GM23248 (cell line): Measurements from ENCODE around the gene ARMC10. TPM values are rescaled to one million over a fixed set of nuclear protein-coding genes. Genes with fewer than 3 reads are reported as not detected.

Experiments
- DNase-seq: peaks from one replicate; pipeline ENCODE4 v3.0.0-alpha.2; 2015
- H2AFZ ChIP-seq: fragments of 200-600 bp; sonication (generic); 2 replicates; pipeline ENCODE4 v1.6.1; 2016; ENCODE audit warnings: antibody characterized with exemption
- H3F3A ChIP-seq: fragments of 200-600 bp; sonication (generic); 2 replicates; pipeline ENCODE4 v1.6.1; 2016; ENCODE audit warnings: mild to moderate bottlenecking, antibody characterized with exemption, mixed run types; ENCODE audit not compliant: insufficient read depth
- H3K27ac ChIP-seq: fragments of 200-600 bp; sonication (generic); 2 replicates; pipeline ENCODE4 v1.5.1; 2016; ENCODE audit warnings: mild to moderate bottlenecking
- H3K27me3 ChIP-seq: fragments of 200-600 bp; sonication (generic); replicated peaks from 2 replicates; pipeline ENCODE4 v1.6.1; 2016; ENCODE audit warnings: mild to moderate bottlenecking; ENCODE audit not compliant: insufficient read depth
- H3K36me3 ChIP-seq: fragments of 200-600 bp; sonication (generic); 2 replicates; pipeline ENCODE4 v1.6.1; 2016; ENCODE audit warnings: low read depth, mild to moderate bottlenecking
- H3K4me1 ChIP-seq: fragments of 200-600 bp; sonication (generic); 2 replicates; pipeline ENCODE4 v1.6.1; 2016; ENCODE audit warnings: mild to moderate bottlenecking; ENCODE audit not compliant: insufficient read depth
- H3K4me2 ChIP-seq: fragments of 200-600 bp; sonication (generic); one replicate; pipeline ENCODE4 v1.6.1; 2016; ENCODE audit warnings: mild to moderate bottlenecking; ENCODE audit not compliant: unreplicated experiment
- H3K4me3 ChIP-seq: fragments of 200-600 bp; sonication (generic); 2 replicates; pipeline ENCODE4 v1.5.1; 2016; ENCODE audit warnings: mild to moderate bottlenecking
- H3K79me2 ChIP-seq: fragments of 200-600 bp; sonication (generic); 2 replicates; pipeline ENCODE4 v1.6.1; 2016; ENCODE audit warnings: mild to moderate bottlenecking; ENCODE audit not compliant: insufficient read depth
- H3K9ac ChIP-seq: fragments of 200-600 bp; sonication (generic); 2 replicates; pipeline ENCODE4 v1.6.1; 2016; ENCODE audit warnings: mild to moderate bottlenecking
- H3K9me2 ChIP-seq: fragments of 200-600 bp; sonication (generic); 2 replicates; pipeline ENCODE4 v1.6.1; 2016; ENCODE audit warnings: mixed run types, mild to moderate bottlenecking, moderate library complexity; ENCODE audit not compliant: insufficient read depth
- H3K9me3 ChIP-seq: fragments of 200-600 bp; sonication (generic); one replicate; pipeline ENCODE4 v1.6.1; 2017; ENCODE audit warnings: low read depth
- H4K20me1 ChIP-seq: fragments of 200-600 bp; sonication (generic); 2 replicates; pipeline ENCODE4 v1.6.0; 2016; ENCODE audit not compliant: insufficient read depth
- EZH2 ChIP-seq: fragments of 200-600 bp; sonication (generic); IDR thresholded peaks from 2 replicates; pipeline ENCODE4 v1.6.1; 2018; ENCODE audit warnings: antibody characterized with exemption, mild to moderate bottlenecking; ENCODE audit not compliant: insufficient read depth, poor library complexity, severe bottlenecking
- EZH2phosphoT487 ChIP-seq: fragments of 200-600 bp; sonication (generic); IDR thresholded peaks from 2 replicates; pipeline ENCODE4 v1.6.1; 2018; ENCODE audit warnings: antibody characterized with exemption, moderate library complexity, mild to moderate bottlenecking, low read depth; ENCODE audit not compliant: insufficient read depth
- WGBS, 2 experiments: methylation state at CpG; one replicate each; pipeline ENCODE4 v1.1.6; 2015 to 2017; ENCODE audit warnings: low lambda C conversion rate in 2 of 2, low coverage in 1 of 2; ENCODE audit errors: missing lambda C conversion rate in 2 of 2; 5-methylcytosine and 5-hydroxymethylcytosine counted together
- in situ Hi-C: fragments of 300-500 bp; cut with MboI; formaldehyde crosslinking; loops from 2 replicates; pipeline ENCODE4 v1.15.0; 2020
- polyA plus RNA-seq: library from polyadenylated mRNA; unstranded; fragments of >200 nt; fragmentation: Nextera tagmentation; extraction: Ambion mirVana; gene quantifications from 2 replicates; pipeline ENCODE4 v1.2.1, GENCODE V29; 2016
- total RNA-seq: library from RNA; depleted of rRNA; stranded (reverse); fragments of >200 nt; shearing (Covaris generic); gene quantifications from 2 replicates; pipeline ENCODE4 v1.2.3, GENCODE V29; 2014

ARMC10 gene
- total and polyA plus RNA-seq, 2 experiments from 2014 or later: 39.2 to 41.9 TPM

DNA sequence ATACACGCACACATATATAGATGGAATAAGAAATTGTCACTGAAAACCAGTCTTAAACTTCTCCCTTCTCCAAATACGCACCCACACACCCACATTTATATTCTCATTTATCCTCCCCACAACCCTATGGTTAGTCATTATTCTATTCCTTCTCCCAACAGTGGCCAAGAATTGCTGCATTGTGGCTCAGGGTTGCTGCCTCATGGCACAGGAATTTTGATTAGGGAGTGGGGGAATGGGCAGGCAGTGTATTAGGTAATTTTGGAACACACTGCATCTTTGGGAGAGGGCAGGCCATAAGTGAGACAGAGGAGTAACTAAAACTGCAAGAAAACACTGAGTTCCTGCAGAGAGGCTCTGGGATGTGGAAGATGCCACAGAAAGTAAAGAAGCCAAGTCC lies 38.2 kb downstream of the ARMC10 start:
- Histone ChIP-seq H3K27ac (peak overlapping the region; percentile 28), H3K79me2 (no peaks in the 10 kb centered on the region), H3K4me3 (no peak overlapping the region), H3K9me3 (no peaks in the 10 kb centered on the region), H3K27me3 (no peaks in the 10 kb centered on the region), H3K4me2 (peak overlapping the region; percentile 54), H2AFZ (no peak overlapping the region), H3K9me2 (no peaks in the 10 kb centered on the region), H3F3A (peaks cover 14% of the 10 kb centered on the region), H3K36me3 (no peaks in the 10 kb centered on the region), H4K20me1 (no peaks in the 10 kb centered on the region), H3K4me1 (peaks cover 15% of the 10 kb centered on the region), H3K9ac (no peak overlapping the region)
- 53 to 54% methylated on average over 2 of the region's 2 CpGs for WGBS, 2 experiments
- TF ChIP-seq EZH2: no peak
- no peak for TF ChIP-seq EZH2phosphoT487
- in situ Hi-C loops: no loop called here
- peak; percentile 94 for DNase-seq

DNA sequence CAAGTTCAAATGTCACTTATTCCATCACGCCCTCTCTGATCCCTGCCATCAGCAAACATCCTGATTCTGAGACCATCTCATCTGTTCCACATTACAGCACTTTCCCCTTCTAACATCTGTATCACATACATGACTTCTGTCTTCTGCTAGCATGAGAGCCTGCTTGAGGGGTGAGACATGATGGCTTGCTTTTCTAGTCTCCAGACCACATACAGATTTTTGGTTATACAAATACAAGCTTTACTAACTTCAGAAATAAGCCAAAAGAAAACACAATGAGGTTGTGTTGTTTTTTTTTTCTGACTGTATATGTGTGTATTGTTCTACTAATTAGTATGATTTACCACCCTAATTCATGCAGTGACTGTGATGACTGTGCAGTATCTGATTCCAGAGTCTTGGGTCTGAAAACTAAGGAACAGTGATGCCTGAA lies 39.7 kb downstream of the ARMC10 start:
- TF ChIP-seq EZH2 (no peak), EZH2phosphoT487 (no peak)
- Histone ChIP-seq H4K20me1 (no peaks in the 10 kb centered on the region), H3K9ac (no peak overlapping the region), H3K4me3 (no peak overlapping the region), H3K4me2 (no peak overlapping the region), H3K4me1 (peaks cover 15% of the 10 kb centered on the region), H3K27me3 (no peaks in the 10 kb centered on the region), H3F3A (peaks cover 14% of the 10 kb centered on the region), H2AFZ (no peak overlapping the region), H3K9me3 (no peaks in the 10 kb centered on the region), H3K27ac (no peak overlapping the region), H3K9me2 (no peaks in the 10 kb centered on the region), H3K79me2 (no peaks in the 10 kb centered on the region), H3K36me3 (no peaks in the 10 kb centered on the region)
- WGBS, 2 experiments: 69 to 94% methylated on average over 1 of the region's 1 CpG
- DNase-seq: no peak
- in situ Hi-C loops: no loop called here

DNA sequence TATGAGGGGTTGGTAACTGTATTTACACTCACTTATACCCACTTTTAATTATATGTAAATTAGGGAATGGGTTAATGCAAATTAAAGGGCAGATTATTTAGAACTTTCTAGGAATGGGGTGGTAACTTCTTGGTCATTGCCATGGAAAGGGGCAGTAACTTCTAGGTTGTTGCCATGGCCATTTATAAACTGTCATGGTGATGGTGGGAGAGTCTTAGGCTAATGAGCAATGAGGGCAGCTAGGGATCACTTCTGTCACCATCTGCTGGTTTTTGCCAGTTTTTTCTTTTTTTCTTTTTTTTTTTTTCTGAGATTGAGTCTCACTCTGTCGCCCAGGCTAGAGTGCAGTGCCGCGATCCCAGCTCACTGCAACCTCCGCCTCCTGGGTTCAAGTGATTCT lies 40.8 kb downstream of the ARMC10 start:
- no peak for DNase-seq
- Histone ChIP-seq H4K20me1 (no peaks in the 10 kb centered on the region), H3F3A (peaks cover 14% of the 10 kb centered on the region), H3K9ac (no peak overlapping the region), H3K4me1 (peaks cover 15% of the 10 kb centered on the region), H3K36me3 (no peaks in the 10 kb centered on the region), H2AFZ (no peak overlapping the region), H3K4me3 (no peak overlapping the region), H3K79me2 (no peaks in the 10 kb centered on the region), H3K9me3 (no peaks in the 10 kb centered on the region), H3K4me2 (no peak overlapping the region), H3K9me2 (no peaks in the 10 kb centered on the region), H3K27ac (no peak overlapping the region), H3K27me3 (no peaks in the 10 kb centered on the region)
- TF ChIP-seq EZH2phosphoT487: no peak
- no peak for TF ChIP-seq EZH2
- in situ Hi-C loops: no loop called here
- 93 to 100% methylated on average over 4 of the region's 4 CpGs for whole genome bisulfite sequencing, 2 experiments

DNA sequence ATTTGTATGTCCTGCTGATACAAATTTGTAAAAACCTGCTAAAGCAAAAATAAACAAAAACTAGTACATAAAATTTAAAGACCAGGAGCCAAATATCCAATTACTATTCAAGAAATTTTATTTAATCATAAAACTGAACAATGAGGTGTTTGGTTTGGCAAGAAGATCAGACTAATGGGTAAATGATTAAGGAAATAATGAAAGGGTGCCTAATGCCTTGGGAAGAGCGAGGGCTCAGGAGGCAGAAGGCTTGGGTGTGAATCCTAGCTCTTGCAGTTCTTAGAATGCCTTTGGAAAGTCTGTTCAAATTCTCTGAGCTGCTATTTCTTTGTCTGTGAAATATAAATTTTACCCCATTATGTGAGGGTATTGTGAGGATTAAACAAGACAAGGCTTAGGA lies 41.6 kb downstream of the ARMC10 start:
- Histone ChIP-seq H3K27me3 (no peaks in the 10 kb centered on the region), H3F3A (peaks cover 14% of the 10 kb centered on the region), H3K4me2 (no peak overlapping the region), H3K4me3 (no peak overlapping the region), H2AFZ (no peak overlapping the region), H4K20me1 (no peaks in the 10 kb centered on the region), H3K4me1 (peaks cover 15% of the 10 kb centered on the region), H3K79me2 (no peaks in the 10 kb centered on the region), H3K27ac (no peak overlapping the region), H3K36me3 (0 out of 2 replicates have a peak, but pooled peaks cover 5% of the 10 kb centered on the region), H3K9me2 (no peaks in the 10 kb centered on the region), H3K9ac (no peak overlapping the region), H3K9me3 (no peaks in the 10 kb centered on the region)
- in situ Hi-C loops: no loop called here
- TF ChIP-seq EZH2: no peak
- TF ChIP-seq EZH2phosphoT487: no peak
- WGBS, 2 experiments: 95 to 100% methylated on average over 1 of the region's 1 CpG
- no peak for DNase-seq

DNA sequence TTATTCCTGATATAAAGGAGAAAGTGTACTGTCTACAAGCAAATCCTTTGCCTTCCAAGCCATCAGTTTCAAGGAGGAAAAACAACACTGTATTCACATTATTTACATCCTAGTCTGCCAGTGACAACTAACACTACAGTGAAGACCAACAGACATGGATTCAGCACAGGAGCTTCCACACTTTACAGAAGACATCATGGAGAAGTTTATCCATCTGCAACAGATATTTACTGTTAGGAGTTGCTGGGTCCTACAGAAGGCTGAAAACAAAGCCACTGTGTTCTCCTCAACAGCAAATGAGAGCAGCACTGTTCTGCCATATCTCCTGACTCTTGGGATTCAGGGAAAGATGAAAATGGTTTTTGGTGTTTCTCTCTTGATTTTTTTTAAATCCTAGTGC lies 42.1 kb downstream of the ARMC10 start:
- H3K36me3 ChIP-seq: 0 out of 2 replicates have a peak, but pooled peaks cover 5% of the 10 kb centered on the region
- peaks cover 14% of the 10 kb centered on the region for H3F3A ChIP-seq
- H2AFZ ChIP-seq: no peak overlapping the region
- H3K9me2 ChIP-seq: no peaks in the 10 kb centered on the region
- no peak overlapping the region for H3K4me2 ChIP-seq
- H3K4me3 ChIP-seq: no peak overlapping the region
- H4K20me1 ChIP-seq: no peaks in the 10 kb centered on the region
- H3K27me3 ChIP-seq: no peaks in the 10 kb centered on the region
- H3K9me3 ChIP-seq: no peaks in the 10 kb centered on the region
- in situ Hi-C loops: no loop called here
- H3K27ac ChIP-seq: no peak overlapping the region
- H3K9ac ChIP-seq: no peak overlapping the region
- no peak for TF ChIP-seq EZH2
- TF ChIP-seq EZH2phosphoT487: no peak
- no peak for DNase-seq
- H3K79me2 ChIP-seq: no peaks in the 10 kb centered on the region
- peaks cover 15% of the 10 kb centered on the region for H3K4me1 ChIP-seq
